ENCODE data around the gene UBIAD1. TPM values are rescaled to one million over a fixed set of nuclear protein-coding genes. Genes with fewer than 3 reads are reported as not detected.
A peak's percentile ranks its signal among the peaks of the same experiment; 100 is the strongest.

UBIAD1 gene
- total and polyA plus RNA-seq, 9 of the 15 experiments (the other 6 are each of a cell fraction or from before 2014, with no cell fraction given), result 6.2 to 34.3 (median 22.3) TPM

- Histone ChIP-seq H3K27me3 (ENCODE audit: control insufficient read depth in 2 of 2, insufficient read depth in 2 of 2, low read length in 2 of 2) (no peaks in the 10 kb centered on the region), H4K20me1 (replicated peaks; ENCODE audit: control insufficient read depth, insufficient read depth, low read length) (no peaks in the 10 kb centered on the region), H2AFZ (ENCODE audit: low read depth, low read length) (peak overlapping the region; percentile 99), H3K9me1 (ENCODE audit: control insufficient read depth, insufficient read depth, low read length) (no peaks in the 10 kb centered on the region), H3K79me2 (ENCODE audit: control insufficient read depth, insufficient read depth, low read length) (peaks cover 48% of the 10 kb centered on the region), H3K36me3 (ENCODE audit: control insufficient read depth, insufficient read depth, low read length) (peaks cover 38% of the 10 kb centered on the region; the same call in 2 of the 3 replicates), H3K4me1 (replicated peaks in 1 of 2; ENCODE audit: control insufficient read depth in 2 of 2, insufficient read depth in 2 of 2, low read length in 2 of 2) (peaks cover 18 to 24% of the 10 kb centered on the region in 2 experiments), H3K9me3 (replicated peaks; ENCODE audit: control insufficient read depth, insufficient read depth, low read depth, low read length) (no peaks in the 10 kb centered on the region), H3K4me2 (ENCODE audit: insufficient read depth, low read length) (peak overlapping the region; percentile 99), H3K9ac (ENCODE audit: insufficient read depth in 1 of 2, low read depth in 2 of 2, low read length in 2 of 2) (peak overlapping the region; percentile 96 to 100), H3K4me3 (peak overlapping the region; percentile 97), H3K27ac (ENCODE audit: extremely low read depth, low read depth, low read length) (peak overlapping the region; percentile 93)
- CTCF ChIA-PET (ENCODE audit: low intra/inter-chr PET ratio), result no interaction called here
- POLR2A ChIA-PET, result interaction anchor here (0.6 to 3.2 kb wide), 9 partner anchors 10 to 1423 kb away, joined by 3 to 27 read pairs (median 3); partner anchors contain the start of gene MTOR
- intact Hi-C loops (cut with micrococcal nuclease) (no loop called here), in situ Hi-C loops (cut with MboI) (no loop called here)
- WGBS (ENCODE audit: insufficient coverage, low coverage, missing lambda C conversion rate), result under 1% methylated on average over 22 of the region's 22 CpGs
- FAIRE-seq (peak; percentile 74), DNase-seq (ENCODE audit: extremely low read depth in 1 of 4, low spot score in 3 of 4) (peak in 3 of 4 experiments; percentile 20 to 67 (median 40)), ATAC-seq (peak; percentile 73)
- BruUV-seq (replicated peaks), result TSS peak; percentile 61
- TF ChIP-seq ZNF586 (CRISPR knock-in tag; conservative IDR thresholded peaks at IDR 0.05), result no peak
- no peak for TF ChIP-seq KDM4B (IDR thresholded peaks at IDR 0.05; ENCODE audit: borderline replicate concordance in 2 of 2, low read depth in 1 of 2)
- no peak for TF ChIP-seq HNRNPL (IDR thresholded peaks at IDR 0.05; ENCODE audit: low read depth, low read length)
- TF ChIP-seq ZNF395 (CRISPR knock-in tag; IDR thresholded peaks at IDR 0.05), result peak; percentile 76
- TF ChIP-seq KHSRP (IDR thresholded peaks at IDR 0.05), result no peak
- peak; percentile 74; the same call in 1 of the 2 replicates for TF ChIP-seq E2F4 (CRISPR knock-in tag; IDR thresholded peaks at IDR 0.05; ENCODE audit: low read depth)
- peak; percentile 56; the same call in 1 of the 2 replicates for TF ChIP-seq CREB3L1 (IDR thresholded peaks at IDR 0.05; ENCODE audit: borderline replicate concordance, low read depth)
- no peak for TF ChIP-seq CBX3 (IDR thresholded peaks at IDR 0.05; ENCODE audit: borderline replicate concordance in 1 of 2, low read length in 2 of 2)
- TF ChIP-seq ARNT (IDR thresholded peaks at IDR 0.05), result no peak
- TF ChIP-seq ZNF644 (tag; IDR thresholded peaks at IDR 0.05; ENCODE audit: low read depth), result no peak
- TF ChIP-seq CTBP1 (IDR thresholded peaks at IDR 0.05; ENCODE audit: borderline replicate concordance), result no peak
- no peak for TF ChIP-seq NFIX (CRISPR knock-in tag; IDR thresholded peaks at IDR 0.05; ENCODE audit: low read depth)
- no peak for TF ChIP-seq MAFF (IDR thresholded peaks at IDR 0.05; ENCODE audit: low read length)
- TF ChIP-seq PHF8 (IDR thresholded peaks at IDR 0.05; ENCODE audit: borderline replicate concordance, low read length), result no peak
- TF ChIP-seq CREB5 (CRISPR knock-in tag; IDR thresholded peaks at IDR 0.05), result no peak
- no peak for TF ChIP-seq SRSF7 (optimal IDR thresholded peaks at IDR 0.05; ENCODE audit: low read depth, low read length)
Observed at GRCh38 chr1:11273595-11274234, 717 bp downstream of the UBIAD1 start.
